Keratinocyte (primary cell): ENCODE data around the gene PPM1B. TPM values are rescaled to one million over a fixed set of nuclear protein-coding genes. Genes with fewer than 3 reads are reported as not detected.

ENCODE experiments used
- DNase-seq: peaks from one replicate; pipeline ENCODE4 v3.0.0-alpha.2; 2011; ENCODE audit warnings: low read depth, missing footprints, low spot score
- FAIRE-seq: peaks from 2 replicates; lab custom pipeline; 2011; peaks lifted over from hg19 to GRCh38; lab: Jason Lieb, UNC
- H2AFZ ChIP-seq: 2 replicates; pipeline ENCODE4 v1.6.0; 2012; ENCODE audit warnings: low read length, control low read depth, inconsistent platforms; ENCODE audit not compliant: control insufficient read depth
- H3K27ac ChIP-seq: 2 replicates; pipeline ENCODE4 v1.5.1; 2011; ENCODE audit warnings: low read length; ENCODE audit not compliant: control insufficient read depth, insufficient read depth
- H3K27me3 ChIP-seq: 3 replicates; pipeline ENCODE4 v1.6.0; 2011; ENCODE audit warnings: low read length; ENCODE audit not compliant: control insufficient read depth, insufficient read depth; ENCODE audit errors: extremely low read depth
- H3K36me3 ChIP-seq, 2 experiments: 2 replicates in 1 of 2; 3 replicates in 1 of 2; pipeline ENCODE4 v1.5.1; 2011; ENCODE audit warnings: low read length in 2 of 2, mild to moderate bottlenecking in 1 of 2; ENCODE audit not compliant: control insufficient read depth in 2 of 2, insufficient read depth in 2 of 2; ENCODE audit errors: extremely low read depth in 1 of 2
- H3K4me1 ChIP-seq: 3 replicates; pipeline ENCODE4 v1.5.1; 2011; ENCODE audit warnings: low read length; ENCODE audit not compliant: control insufficient read depth, insufficient read depth; ENCODE audit errors: extremely low read depth
- H3K4me2 ChIP-seq: 3 replicates; pipeline ENCODE4 v1.6.0; 2011; ENCODE audit warnings: low read depth, low read length; ENCODE audit not compliant: control insufficient read depth, insufficient read depth; ENCODE audit errors: extremely low read depth
- H3K4me3 ChIP-seq, 3 experiments: fragments of 200-600 bp in 1 of 3; sonication (generic) in 1 of 3; 2 replicates in 2 of 3; 3 replicates in 1 of 3; pipeline ENCODE4 v1.5.1; 2011 to 2016; ENCODE audit warnings: low read length in 3 of 3, mild to moderate bottlenecking in 3 of 3, control low read depth in 2 of 3, inconsistent platforms in 1 of 3, low read depth in 1 of 3, mixed read lengths in 1 of 3, mixed run types in 1 of 3, moderate library complexity in 1 of 3; ENCODE audit not compliant: control insufficient read depth in 2 of 3, insufficient read depth in 2 of 3; ENCODE audit errors: extremely low read depth in 1 of 3
- H3K79me2 ChIP-seq: 2 replicates; pipeline ENCODE4 v1.6.0; 2012; ENCODE audit warnings: low read length; ENCODE audit not compliant: control insufficient read depth, insufficient read depth
- H3K9ac ChIP-seq: 3 replicates; pipeline ENCODE4 v1.6.0; 2011; ENCODE audit warnings: low read length; ENCODE audit not compliant: control insufficient read depth, insufficient read depth; ENCODE audit errors: extremely low read depth
- H3K9me1 ChIP-seq: 3 replicates; pipeline ENCODE4 v1.6.0; 2011; ENCODE audit warnings: low read length; ENCODE audit not compliant: control insufficient read depth, insufficient read depth; ENCODE audit errors: extremely low read depth
- H3K9me3 ChIP-seq: 2 replicates; pipeline ENCODE4 v1.5.1; 2012; ENCODE audit warnings: low read depth, low read length; ENCODE audit not compliant: control insufficient read depth
- H4K20me1 ChIP-seq: 3 replicates; pipeline ENCODE4 v1.6.0; 2011; ENCODE audit warnings: low read length; ENCODE audit not compliant: control insufficient read depth, insufficient read depth; ENCODE audit errors: extremely low read depth
- CTCF ChIP-seq, 3 experiments: IDR thresholded peaks in 1 of 3; conservative IDR thresholded peaks in 1 of 3; optimal IDR thresholded peaks in 1 of 3; 2 replicates in 2 of 3; 3 replicates in 1 of 3; pipeline versions ENCODE3 to v1.5.1; 2011; ENCODE audit warnings: low read length in 3 of 3, mild to moderate bottlenecking in 3 of 3, moderate library complexity in 2 of 3, control low read depth in 1 of 3, inconsistent platforms in 1 of 3; ENCODE audit not compliant: insufficient read depth in 2 of 3; ENCODE audit errors: extremely low read depth in 1 of 3
- EZH2 ChIP-seq: IDR thresholded peaks from one replicate; pipeline ENCODE4 v1.6.1; 2012; ENCODE audit warnings: inconsistent platforms, mild to moderate bottlenecking, low read length, moderate library complexity
- dilution Hi-C: fragments of 300-500 bp; cut with MboI; formaldehyde crosslinking; loops from one replicate; pipeline ENCODE4 v1.7.0; 2020; ENCODE audit warnings: low sequenced_read_pairs; ENCODE audit not compliant: extremely low pct_ligation_motif_present
- polyA plus RNA-seq, 5 experiments: library from polyadenylated mRNA; depleted of rRNA in 3 of 5; stranded (reverse) in 3 of 5; stranded (forward) in 1 of 5; unstranded in 1 of 5; fragments of >200 nt; gene quantifications; 1 replicate in 1 of 5; 2 replicates in 3 of 5; 3 replicates in 1 of 5; pipeline versions ENCODE4 v1.2.1 to v1.2.3, GENCODE V29; 2011 to 2012; ENCODE audit warnings: missing spikeins in 2 of 5, low read depth in 1 of 5, low replicate concordance in 1 of 5

Gene PPM1B
- polyA plus RNA-seq, 1 donor (not counting 4 experiments of a cell fraction or from before 2014, with no cell fraction given): 34.5 TPM

- H4K20me1 ChIP-seq: no peaks in the 10 kb centered on the region
- peaks cover 28% of the 10 kb centered on the region for H3K4me1 ChIP-seq
- no peaks in the 10 kb centered on the region for H3K9me1 ChIP-seq
- DNase-seq: no peak
- TF ChIP-seq EZH2 (no peak), CTCF (optimal IDR thresholded peaks at IDR 0.05 in 1 of 3, IDR thresholded peaks at IDR 0.05 in 1 of 3, conservative IDR thresholded peaks at IDR 0.05 in 1 of 3; ENCODE audit: extremely low read depth in 1 of 3, insufficient read depth in 2 of 3, low read length in 3 of 3) (no peak)
- no peaks in the 10 kb centered on the region for H3K27me3 ChIP-seq
- H3K27ac ChIP-seq: no peak overlapping the region
- no peak overlapping the region for H2AFZ ChIP-seq
- no peak overlapping the region for H3K4me2 ChIP-seq
- dilution Hi-C loops: no loop called here
- H3K4me3 ChIP-seq: no peak overlapping the region
- H3K9me3 ChIP-seq: no peaks in the 10 kb centered on the region
- H3K36me3 ChIP-seq: no peaks in the 10 kb centered on the region
- H3K79me2 ChIP-seq: no peaks in the 10 kb centered on the region
- no peak overlapping the region for H3K9ac ChIP-seq
- FAIRE-seq: no peak
Observed at GRCh38 chr2:44134848-44135247, 33.8 kb upstream of the PPM1B start.

- dilution Hi-C loops: no loop called here
- Histone ChIP-seq H3K27ac (peak overlapping the region; percentile 51), H3K9ac (no peak overlapping the region), H3K27me3 (no peaks in the 10 kb centered on the region), H3K4me2 (peak overlapping the region; percentile 55), H3K9me3 (no peaks in the 10 kb centered on the region), H3K36me3 (no peaks in the 10 kb centered on the region), H4K20me1 (no peaks in the 10 kb centered on the region), H2AFZ (no peak overlapping the region), H3K79me2 (no peaks in the 10 kb centered on the region), H3K4me1 (peaks cover 28% of the 10 kb centered on the region), H3K9me1 (no peaks in the 10 kb centered on the region), H3K4me3 (no peak overlapping the region)
- DNase-seq: no peak
- peak; percentile 23 for FAIRE-seq
- TF ChIP-seq CTCF (optimal IDR thresholded peaks at IDR 0.05 in 1 of 3, IDR thresholded peaks at IDR 0.05 in 1 of 3, conservative IDR thresholded peaks at IDR 0.05 in 1 of 3; ENCODE audit: extremely low read depth in 1 of 3, insufficient read depth in 2 of 3, low read length in 3 of 3) (no peak), EZH2 (no peak)
Observed at GRCh38 chr2:44135296-44135695, 33.4 kb upstream of the PPM1B start.
